MV-4-11 (cell line): ENCODE measurements around the gene ZBED4.

ENCODE experiments used
- DNase-seq: peaks from one replicate; lab custom pipeline; 2025; lab: John Stamatoyannopoulos, UW

The ZBED4 gene

GRCh38 chr22:49936018-49936972 lies 82.7 kb downstream of the ZBED4 start:
- DNase-seq, result peak; percentile 64

GRCh38 chr22:49936973-49937757 lies 83.5 kb downstream of the ZBED4 start:
- DNase-seq, result no peak

- DNase-seq, result no peak
These were observed 84.3 kb downstream of the ZBED4 start for GRCh38 chr22:49937758-49938564.

GRCh38 chr22:49938565-49939136 lies 85.0 kb downstream of the ZBED4 start:
- DNase-seq, result no peak
